Middle frontal gyrus (tissue), 1 donor: ENCODE results near the gene PREX1.
A peak's percentile ranks its signal among the peaks of the same experiment; 100 is the strongest.

ENCODE experiments used
- DNase-seq: peaks from one replicate; pipeline ENCODE4 v3.0.0-alpha.2; 2015; ENCODE audit warnings: low spot score; ENCODE audit errors: extremely low spot score

Gene PREX1

DNA sequence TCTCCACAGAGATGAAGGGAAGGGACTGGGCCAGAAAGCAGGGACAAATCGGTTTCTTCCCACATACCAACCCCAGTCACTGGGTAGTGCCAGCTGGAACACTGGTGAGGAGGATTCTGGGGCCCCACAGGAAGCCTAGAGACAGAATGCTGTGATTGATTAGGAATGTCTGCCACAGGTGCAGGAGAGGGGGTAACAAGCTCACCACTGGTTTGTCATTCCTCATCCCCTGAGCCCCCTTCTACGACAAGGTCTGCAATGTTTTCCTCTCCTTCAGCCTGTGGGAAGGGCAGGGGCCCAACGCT is 89.8 kb downstream of the PREX1 start:
- no peak for DNase-seq

DNA sequence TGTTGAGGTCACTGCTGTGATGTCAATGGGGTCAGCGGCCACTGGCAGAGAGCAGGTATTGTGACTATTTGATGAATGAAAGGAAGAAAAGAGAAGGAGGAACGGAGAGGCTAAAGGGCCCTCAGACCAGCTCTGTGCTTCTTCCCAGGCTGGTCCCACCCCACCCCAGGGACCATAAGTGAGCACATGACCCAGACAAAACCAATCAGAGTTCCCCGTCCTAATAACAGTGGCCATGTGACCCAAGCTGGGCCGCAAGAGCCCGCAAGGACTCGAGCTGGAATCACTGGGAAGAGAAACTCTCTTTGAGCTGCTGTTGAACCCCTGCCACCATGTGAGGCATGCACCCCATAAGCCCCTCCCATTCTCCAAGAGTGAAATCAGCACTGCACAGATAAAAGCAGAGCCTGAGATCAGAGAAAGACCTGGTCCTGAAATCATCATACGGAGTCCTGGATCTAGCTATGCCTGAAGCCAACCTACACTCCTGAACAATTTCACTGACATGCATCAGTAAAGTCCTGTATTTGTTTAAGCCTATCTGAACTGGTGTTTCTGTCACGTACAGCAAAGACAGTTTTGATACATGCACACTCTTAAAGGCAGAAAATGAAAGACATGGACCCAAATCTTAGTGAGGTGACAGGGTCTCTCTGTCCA is 90.2 kb downstream of the PREX1 start:
- DNase-seq, result no peak

DNA sequence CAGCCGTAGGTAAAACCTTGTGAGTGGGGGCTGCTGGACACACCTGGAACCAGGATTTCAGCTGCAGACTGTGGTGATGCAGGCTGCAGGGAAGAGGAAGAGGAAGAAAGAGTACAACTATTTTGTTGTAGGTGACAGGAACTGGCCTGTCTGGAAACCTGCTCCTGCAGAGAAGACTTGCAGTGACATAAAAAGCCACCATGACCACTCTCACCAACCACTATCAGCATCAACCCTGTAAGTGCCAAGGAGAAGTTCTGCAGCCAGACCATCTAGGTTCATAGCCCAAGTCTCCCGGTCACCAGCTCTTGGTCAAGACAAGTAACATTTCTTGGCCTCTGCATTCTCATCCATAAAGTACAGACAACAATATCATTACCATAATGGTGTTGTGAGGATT is 91.2 kb downstream of the PREX1 start:
- DNase-seq, result no peak

DNA sequence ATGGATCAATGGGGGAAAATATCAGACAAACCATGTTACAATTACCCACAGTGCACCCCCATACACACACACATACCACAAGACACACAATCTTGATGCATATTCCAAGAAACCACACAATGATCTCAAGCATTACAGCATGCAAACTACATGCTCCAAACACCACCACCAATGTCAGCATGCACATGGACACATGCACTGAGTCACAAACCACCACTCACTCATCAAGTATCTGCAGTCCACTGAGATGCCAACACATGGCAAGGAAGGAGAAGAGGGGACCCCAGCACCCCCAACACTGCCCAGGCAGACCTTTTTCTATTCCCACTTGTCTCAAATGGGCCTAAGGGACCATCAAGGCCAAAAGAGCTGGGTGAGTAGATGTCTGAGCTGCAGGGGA is 91.6 kb downstream of the PREX1 start:
- DNase-seq, result no peak

DNA sequence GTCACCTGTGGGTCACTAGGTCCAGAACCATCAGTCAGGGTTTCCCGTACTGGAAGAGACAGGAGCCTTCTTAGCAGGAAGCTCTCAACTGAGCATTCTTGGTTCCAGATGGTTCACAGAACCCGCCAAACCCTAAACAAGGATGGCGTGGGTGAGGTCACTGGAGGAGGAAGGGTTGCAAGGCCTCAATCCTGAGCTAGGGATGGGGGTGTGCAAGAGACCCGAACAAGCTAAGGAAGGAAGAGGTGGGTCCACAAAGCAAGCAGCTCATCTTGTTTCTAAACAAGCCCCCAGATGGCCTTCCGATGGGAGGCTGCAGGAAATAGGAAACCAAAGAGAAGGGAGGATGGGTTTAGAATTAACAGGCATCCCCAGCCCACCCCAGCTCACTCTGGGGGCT is 92.7 kb downstream of the PREX1 start:
- DNase-seq, result no peak

DNA sequence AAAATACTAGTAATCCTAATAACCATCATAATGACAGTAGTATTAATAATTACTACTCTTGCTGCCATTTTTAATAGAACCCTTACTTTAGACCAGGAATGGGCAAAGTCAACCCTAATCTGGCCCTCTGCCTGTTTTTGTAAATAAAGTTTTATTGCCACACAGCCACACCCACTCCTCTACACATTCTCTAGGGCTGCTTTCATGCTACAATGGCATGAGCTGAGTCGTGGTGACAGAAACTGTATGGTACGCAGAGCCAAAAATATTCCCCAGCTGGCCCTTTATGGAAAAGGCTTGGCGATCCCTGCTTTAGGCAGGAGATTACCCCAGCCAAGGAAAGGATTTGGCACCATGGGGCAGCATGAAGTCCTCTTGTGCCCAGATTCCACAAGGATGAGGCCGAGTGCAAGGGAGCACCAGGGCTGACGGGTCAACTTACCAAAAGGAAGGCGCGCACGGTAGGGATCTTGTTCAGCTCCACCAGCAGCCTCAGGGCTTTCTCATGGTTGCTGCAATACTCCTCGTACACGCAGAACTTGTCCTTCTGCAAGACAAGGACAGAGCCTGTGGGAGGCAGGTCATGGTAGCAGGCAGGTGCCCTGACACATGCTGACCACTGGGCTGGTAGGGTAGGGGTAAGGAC is 93.6 kb downstream of the PREX1 start:
- no peak for DNase-seq

- DNase-seq, result no peak
These were observed 94.5 kb downstream of the PREX1 start for GRCh38 chr20:48733296-48733790.

DNA sequence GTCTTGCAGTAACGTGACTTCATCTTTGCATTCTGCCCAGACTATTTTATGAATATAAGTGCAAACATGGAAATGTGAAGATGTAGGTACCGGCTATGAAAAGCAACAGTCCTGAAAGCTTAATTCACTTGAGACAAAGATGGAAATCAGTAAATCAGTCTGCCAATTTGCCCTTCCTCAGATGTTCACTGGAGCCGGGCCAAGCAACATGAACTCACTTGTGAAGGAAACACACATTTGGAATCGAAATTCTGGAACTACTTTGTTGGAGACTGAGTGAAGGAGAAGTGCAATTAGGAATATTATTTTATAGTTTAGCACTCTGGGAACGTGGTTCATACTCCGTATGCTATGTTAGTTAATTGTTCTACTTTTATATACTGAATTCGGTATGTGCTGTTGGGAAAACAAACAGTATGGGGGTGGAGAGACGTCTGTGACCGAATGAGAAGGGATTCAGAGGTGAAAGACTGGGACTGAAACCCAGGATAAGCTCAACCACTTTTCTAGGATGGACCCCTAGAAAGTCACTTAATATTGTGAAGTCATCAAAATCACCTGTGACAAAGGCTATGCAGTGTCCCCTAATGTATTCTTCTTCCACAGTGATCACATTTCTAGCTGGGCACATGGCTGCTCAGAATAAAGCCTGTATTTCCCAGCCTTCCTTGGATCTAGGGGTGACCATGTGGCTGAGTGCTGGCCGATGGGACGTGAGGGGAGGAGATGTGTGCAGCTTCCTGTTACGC is 95.5 kb downstream of the PREX1 start:
- no peak for DNase-seq

GRCh38 chr20:48731536-48731935 is 96.3 kb downstream of the PREX1 start:
- DNase-seq, result no peak

DNA sequence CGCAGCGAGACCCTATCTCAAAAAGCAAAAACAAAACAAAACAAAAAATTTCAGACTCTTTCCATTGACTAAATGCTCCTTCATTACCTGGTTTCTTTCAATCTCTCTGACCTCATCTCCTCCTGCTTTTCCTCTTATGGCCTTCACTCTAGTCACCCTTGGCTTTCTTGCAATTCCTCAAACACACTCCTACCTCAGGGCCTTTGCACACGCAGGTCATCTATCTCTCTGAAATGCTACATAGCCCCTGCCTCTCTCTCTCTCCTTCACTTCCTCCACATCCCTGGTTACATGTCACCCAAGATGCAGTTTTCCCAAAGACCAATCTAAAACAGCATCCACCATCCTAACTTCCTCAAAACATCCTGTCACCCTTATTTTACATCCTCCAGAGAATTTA is 96.8 kb downstream of the PREX1 start:
- DNase-seq, result no peak

- no peak for DNase-seq
These were observed 98.3 kb downstream of the PREX1 start for GRCh38 chr20:48729538-48729937.

DNA sequence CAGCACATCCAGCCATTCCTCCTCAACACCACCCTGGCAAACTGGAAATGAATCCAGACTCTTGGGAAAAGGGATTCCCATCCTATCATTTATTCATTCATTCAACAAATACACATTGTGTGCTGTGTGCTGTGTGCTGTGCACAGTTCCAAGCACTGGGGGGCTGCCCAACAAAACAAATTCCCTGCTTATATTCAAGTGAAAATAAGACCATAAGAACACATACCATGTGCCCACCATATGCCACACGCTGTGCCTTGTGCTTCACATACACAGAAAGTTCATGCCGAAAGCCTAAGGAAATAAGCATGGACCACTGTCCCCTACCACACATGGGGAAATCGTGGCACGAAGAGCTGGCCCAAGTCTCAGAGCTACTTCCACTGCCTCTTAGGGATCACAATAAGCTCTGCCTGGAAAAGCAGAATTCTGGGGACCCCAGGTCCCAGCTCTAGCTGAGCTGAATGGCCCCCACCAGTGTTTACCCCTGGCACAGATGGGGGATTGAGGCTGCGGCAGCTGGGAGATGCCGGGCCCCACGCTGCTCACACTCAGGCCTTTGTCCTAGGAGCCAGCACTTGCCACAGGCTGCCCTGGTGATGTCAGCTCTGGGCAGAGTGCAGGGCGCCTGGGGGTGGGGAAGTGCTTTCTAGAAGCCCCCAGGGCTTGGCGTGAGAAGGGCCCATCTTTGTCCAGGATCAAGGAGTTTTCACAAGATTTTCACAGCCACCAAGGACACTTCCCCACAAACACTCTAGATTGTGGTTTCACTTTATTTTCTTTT is 99.6 kb downstream of the PREX1 start:
- peak; percentile 80 for DNase-seq

GRCh38 chr20:48727226-48727625 is 100.6 kb downstream of the PREX1 start:
- DNase-seq, result no peak

DNA sequence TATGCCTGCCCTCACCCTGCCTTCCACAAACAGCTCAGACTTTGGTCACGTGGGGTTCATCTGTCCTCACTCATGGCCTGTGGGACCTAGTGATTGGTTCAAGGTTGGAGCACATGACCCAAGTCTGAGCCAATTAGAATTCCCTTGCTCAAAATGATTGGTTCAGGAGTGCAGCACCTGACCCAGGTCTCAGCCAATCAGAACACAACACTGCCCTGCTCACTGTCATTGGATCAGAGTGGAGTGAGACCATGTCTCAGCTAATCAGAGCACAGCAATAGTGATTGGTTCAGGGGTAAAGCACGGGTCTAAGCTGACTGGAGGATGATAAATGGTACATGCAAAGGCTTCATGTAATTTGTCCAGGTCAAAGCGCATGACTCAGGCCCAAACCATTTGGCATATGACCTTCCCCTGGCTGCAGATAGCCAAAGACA is 102.2 kb downstream of the PREX1 start:
- no peak for DNase-seq

DNA sequence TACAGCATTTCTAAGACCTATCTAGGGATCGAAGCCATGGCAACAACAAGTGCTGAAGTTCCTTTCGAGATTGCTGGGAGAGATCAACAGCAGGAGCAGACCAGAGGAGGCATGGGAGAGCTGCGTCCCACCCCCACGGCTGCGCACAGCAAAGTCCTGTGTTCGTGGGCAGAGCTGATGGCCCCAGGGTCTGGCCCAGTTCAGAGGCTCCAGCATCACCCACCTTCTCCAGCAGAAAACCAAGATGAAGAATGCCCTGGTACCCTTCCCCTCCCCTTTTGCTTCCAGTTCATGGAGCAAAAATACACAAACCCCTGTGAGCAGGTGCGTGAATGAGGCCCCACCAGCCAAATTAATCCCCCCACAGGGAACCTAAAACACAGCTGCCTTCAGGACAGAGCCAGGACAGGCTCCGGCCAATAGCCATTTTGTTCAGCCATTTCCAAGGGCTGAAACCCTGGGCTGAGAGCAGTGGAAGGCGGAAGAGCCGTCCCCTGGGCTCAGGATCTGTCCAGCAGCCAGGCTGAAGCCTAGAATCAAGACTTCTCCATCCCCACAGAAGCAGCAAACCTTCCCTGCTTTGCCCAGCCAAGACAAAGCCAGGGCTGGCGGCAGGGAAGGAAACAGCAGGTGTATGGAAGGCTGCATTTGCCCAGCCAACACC is 102.8 kb downstream of the PREX1 start:
- no peak for DNase-seq

DNA sequence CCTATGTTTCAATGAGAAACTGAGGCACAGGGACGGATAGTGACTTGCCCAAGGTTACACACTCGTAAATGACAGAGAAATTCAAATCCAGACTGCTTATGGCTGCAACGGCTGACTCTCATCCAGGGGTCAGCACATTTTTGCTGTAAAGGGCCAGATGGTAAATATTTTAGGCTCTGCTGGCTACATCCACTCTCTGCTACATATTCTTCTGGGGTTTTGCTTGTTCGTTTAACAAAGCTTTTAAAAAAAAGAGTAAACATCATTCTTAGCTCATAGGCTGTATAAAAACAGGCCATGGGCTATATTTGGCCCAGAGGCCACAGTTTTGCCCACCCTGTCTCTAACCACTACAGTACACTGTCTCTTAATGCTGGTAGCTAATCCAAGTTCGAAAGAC is 103.4 kb downstream of the PREX1 start:
- DNase-seq, result no peak

GRCh38 chr20:48723308-48724264 is 104.2 kb downstream of the PREX1 start:
- no peak for DNase-seq

GRCh38 chr20:48722737-48723191 is 105.0 kb downstream of the PREX1 start:
- DNase-seq, result no peak

DNA sequence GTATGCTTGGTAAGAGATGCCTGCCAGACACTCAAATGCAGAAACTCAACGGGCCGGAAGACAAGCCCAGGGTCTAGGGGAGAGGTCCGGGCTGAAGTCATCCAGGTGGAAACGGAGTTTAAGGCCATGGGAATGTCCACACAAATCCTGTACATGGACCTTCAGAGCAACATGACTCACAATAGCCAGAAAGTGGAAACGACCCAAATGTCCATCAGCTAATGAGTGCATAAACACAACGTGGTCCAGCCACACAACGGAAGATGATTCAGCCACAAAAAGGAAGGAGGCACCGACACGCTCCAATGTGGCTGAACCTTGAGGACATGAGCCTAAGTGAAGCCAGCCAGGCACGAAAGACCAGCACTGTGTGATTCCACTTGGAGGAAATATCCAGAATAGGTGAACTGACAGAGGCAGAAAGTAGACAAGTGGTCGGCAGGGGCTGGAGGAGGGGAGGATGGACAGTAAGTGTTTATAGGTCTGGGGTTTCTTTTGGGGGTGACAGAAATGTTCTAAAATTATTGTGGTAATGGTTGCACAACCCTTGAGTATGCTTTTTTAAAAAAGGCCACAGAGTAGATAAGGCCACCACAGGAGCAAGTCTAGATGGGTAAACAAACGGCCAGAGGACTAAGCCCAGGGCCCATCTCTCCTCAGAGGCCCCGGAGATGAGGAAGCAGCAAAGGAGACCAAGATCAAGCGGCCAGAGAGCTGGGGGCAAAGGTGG is 105.6 kb downstream of the PREX1 start:
- DNase-seq, result no peak
